Measurements from ENCODE around the gene TFDP2. TPM values are rescaled to one million over a fixed set of nuclear protein-coding genes. Genes with fewer than 3 reads are reported as not detected.

Gene TFDP2
- total RNA-seq, 1 donor from 2014 or later, result 41.3 TPM

- intact Hi-C loops (cut with DNase I), result no loop called here
- H3K27me3 ChIP-seq (ENCODE audit: low read depth), result no peaks in the 10 kb centered on the region
- ATAC-seq (no peak), DNase-seq (no peak)
- no peaks in the 10 kb centered on the region for H3K9me3 ChIP-seq
- H3K4me1 ChIP-seq, result peaks cover 19% of the 10 kb centered on the region
- no peak overlapping the region for H3K4me3 ChIP-seq
- H3K36me3 ChIP-seq, result no peaks in the 10 kb centered on the region
- no peak overlapping the region for H3K27ac ChIP-seq
- TF ChIP-seq, protein P1, sequence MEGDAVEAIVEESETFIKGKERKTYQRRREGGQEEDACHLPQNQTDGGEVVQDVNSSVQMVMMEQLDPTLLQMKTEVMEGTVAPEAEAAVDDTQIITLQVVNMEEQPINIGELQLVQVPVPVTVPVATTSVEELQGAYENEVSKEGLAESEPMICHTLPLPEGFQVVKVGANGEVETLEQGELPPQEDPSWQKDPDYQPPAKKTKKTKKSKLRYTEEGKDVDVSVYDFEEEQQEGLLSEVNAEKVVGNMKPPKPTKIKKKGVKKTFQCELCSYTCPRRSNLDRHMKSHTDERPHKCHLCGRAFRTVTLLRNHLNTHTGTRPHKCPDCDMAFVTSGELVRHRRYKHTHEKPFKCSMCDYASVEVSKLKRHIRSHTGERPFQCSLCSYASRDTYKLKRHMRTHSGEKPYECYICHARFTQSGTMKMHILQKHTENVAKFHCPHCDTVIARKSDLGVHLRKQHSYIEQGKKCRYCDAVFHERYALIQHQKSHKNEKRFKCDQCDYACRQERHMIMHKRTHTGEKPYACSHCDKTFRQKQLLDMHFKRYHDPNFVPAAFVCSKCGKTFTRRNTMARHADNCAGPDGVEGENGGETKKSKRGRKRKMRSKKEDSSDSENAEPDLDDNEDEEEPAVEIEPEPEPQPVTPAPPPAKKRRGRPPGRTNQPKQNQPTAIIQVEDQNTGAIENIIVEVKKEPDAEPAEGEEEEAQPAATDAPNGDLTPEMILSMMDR (IDR thresholded peaks at IDR 0.05), result no peak
Measured at GRCh38 chr3:142031575-142031974, 117.8 kb downstream of the TFDP2 start.

- Histone ChIP-seq H3K27ac (no peak overlapping the region), H3K9me3 (no peaks in the 10 kb centered on the region), H3K4me1 (peaks cover 21% of the 10 kb centered on the region), H3K27me3 (ENCODE audit: low read depth) (no peaks in the 10 kb centered on the region), H3K4me3 (no peak overlapping the region), H3K36me3 (no peaks in the 10 kb centered on the region)
- intact Hi-C loops (cut with DNase I), result no loop called here
- DNase-seq (no peak), ATAC-seq (peak in 1 of 2 donors; percentile 6)
- TF ChIP-seq, protein P1 (IDR thresholded peaks at IDR 0.05), result no peak
Measured at GRCh38 chr3:142029791-142030190, 119.6 kb downstream of the TFDP2 start.

GRCh38 chr3:142029052-142029642 lies 120.2 kb downstream of the TFDP2 start:
- Histone ChIP-seq H3K4me1 (peaks cover 21% of the 10 kb centered on the region), H3K27me3 (ENCODE audit: low read depth) (no peaks in the 10 kb centered on the region), H3K4me3 (no peak overlapping the region), H3K27ac (no peak overlapping the region), H3K36me3 (no peaks in the 10 kb centered on the region), H3K9me3 (no peaks in the 10 kb centered on the region)
- intact Hi-C loops (cut with DNase I), result no loop called here
- TF ChIP-seq, protein P1 (IDR thresholded peaks at IDR 0.05), result no peak
- ATAC-seq (peak in 1 of 2 donors; percentile 36), DNase-seq (no peak)

GRCh38 chr3:142028243-142028777 lies 121.0 kb downstream of the TFDP2 start:
- Histone ChIP-seq H3K4me3 (peak overlapping the region; percentile 55), H3K27ac (peak overlapping the region; percentile 44), H3K36me3 (no peaks in the 10 kb centered on the region), H3K9me3 (no peaks in the 10 kb centered on the region), H3K27me3 (ENCODE audit: low read depth) (no peaks in the 10 kb centered on the region), H3K4me1 (peaks cover 21% of the 10 kb centered on the region)
- TF ChIP-seq, protein P1 (IDR thresholded peaks at IDR 0.05), result peak; percentile 6
- no peak for DNase-seq
- peak; percentile 90 to 96 for ATAC-seq
- intact Hi-C loops (cut with DNase I), result no loop called here

DNA sequence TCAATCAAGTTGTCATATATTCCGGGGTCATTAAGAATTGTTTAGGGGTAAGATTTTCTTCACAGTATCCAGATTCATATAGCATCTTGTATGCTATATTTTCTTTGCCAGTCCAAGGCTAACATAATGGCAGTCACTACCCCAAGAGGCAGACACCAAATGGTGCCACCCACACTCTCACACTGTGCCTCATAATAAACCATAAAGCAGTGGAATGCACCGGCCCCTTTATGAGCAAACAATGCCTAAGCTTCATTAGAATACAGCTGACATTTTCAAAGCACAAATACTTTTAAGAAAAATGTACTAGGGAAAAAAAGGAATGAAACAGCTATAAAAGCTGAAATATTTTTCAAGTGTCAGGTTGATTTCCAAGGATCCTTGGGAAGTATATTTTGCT lies 121.6 kb downstream of the TFDP2 start:
- Histone ChIP-seq H3K9me3 (no peaks in the 10 kb centered on the region), H3K36me3 (no peaks in the 10 kb centered on the region), H3K27ac (peak overlapping the region; percentile 44), H3K4me1 (peaks cover 21% of the 10 kb centered on the region), H3K4me3 (peak overlapping the region; percentile 55), H3K27me3 (ENCODE audit: low read depth) (no peaks in the 10 kb centered on the region)
- DNase-seq (no peak), ATAC-seq (peak; percentile 83 to 90)
- TF ChIP-seq, protein P1 (IDR thresholded peaks at IDR 0.05), result no peak
- intact Hi-C loops (cut with DNase I), result no loop called here
